GM19023 (cell line): Measurements from ENCODE around the gene C1QL2.

ENCODE experiments used
- ATAC-seq: cut with Tn5 transposase; IDR thresholded peaks from one replicate; pipeline ENCODE4 v1.9.1; 2021; ENCODE audit warnings: mild to moderate bottlenecking, moderate library complexity; ENCODE audit not compliant: unreplicated experiment

C1QL2 gene

GRCh38 chr2:119147776-119148715 lies 10.5 kb downstream of the C1QL2 start:
- ATAC-seq: no peak

DNA sequence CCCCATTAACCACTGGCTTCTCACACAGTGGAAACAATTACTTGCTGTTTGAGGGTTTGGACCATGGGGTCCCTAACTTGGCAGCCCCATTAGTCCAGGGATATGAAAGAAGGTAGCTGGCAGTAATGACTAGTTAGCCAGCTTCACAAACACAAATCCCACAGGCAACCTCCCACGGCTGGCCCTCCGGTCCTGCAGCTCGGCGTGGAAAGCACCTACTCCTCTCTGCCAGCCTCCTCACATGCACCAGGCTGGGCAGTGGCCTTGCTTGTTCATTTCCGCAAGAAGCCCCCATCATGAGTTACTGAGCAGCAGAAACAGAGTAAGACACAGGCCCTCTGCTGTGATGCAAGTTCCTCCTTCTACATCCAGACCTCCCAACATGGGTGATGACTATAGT lies 13.7 kb downstream of the C1QL2 start:
- ATAC-seq: no peak

DNA sequence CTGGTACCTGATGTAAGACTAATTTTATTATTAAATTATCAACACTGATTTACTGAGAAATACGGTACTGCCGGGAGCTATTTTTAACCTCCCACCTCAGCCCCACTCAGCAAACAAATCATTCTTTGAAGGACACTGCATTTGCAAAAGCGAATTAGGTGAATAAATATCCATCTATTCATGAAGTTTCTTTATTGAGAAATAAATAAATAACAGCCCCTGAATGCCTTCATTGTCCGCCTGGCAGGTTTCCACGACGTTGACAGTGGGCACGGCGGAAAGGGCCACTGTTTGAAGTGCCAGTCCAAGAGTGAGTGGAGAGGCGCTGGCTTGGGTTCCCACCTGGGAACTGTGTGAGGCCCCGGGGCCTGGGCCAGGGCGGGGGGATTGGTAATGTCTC lies 15.7 kb downstream of the C1QL2 start:
- no peak for ATAC-seq

DNA sequence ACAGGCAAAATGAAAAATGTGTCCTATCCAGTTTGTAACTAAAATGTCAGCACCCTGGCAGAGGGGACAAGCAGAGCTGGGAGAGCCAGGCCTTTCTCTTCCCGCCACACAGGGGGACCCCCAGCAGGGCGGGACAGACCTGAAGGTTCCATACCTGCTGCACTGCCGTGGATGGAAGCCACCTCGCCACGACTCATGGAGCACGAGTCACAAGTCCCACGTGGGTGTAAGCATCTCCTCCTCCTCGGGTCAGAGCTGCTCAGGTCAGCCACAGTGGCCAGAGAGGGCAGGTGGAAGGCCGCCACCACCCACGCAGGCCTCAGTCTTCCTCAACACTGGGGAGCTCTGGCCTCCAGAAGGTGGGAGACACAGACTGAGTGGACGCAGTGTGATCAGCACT lies 21.0 kb downstream of the C1QL2 start:
- ATAC-seq: no peak

GRCh38 chr2:119136872-119137271 lies 21.7 kb downstream of the C1QL2 start:
- no peak for ATAC-seq

DNA sequence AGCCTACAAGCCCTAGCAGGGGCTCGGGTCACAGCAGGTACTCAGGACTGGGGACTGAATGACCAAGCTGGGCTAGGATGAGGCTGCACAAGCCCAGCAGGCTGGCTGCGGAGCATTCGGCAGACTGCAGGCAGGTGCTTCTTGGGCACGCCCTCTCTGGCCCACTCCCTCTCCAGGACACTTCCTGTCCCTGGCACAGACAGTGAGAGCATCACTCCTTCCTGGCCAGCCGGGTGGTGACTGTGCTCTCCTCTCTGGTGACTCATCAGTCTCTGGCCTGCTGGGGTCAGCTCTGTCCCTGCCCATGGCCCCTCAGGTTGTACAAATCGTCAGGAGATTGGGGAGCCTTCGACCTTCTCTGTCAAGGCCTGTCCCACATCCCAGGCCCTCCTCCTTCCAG lies 22.5 kb downstream of the C1QL2 start:
- no peak for ATAC-seq

DNA sequence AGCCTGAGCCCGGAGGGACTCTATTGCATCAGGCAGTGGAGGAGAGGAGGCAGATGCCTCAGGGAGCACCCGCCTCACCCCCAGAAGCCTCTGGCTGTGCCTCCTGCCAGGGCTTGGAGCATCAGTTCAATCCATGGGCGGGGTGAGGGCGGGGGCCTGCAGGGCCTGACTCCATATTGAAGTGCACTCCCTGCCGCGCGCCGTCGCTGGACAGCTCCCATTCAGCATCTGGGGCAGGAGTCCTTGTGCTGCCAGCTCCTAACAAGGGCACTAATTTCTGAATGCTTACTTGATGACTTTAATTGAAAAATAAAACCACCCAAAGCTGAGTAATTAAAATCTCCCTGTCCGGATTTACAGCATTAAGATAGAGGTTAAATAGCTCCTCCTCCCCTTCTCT lies 23.8 kb downstream of the C1QL2 start:
- no peak for ATAC-seq

DNA sequence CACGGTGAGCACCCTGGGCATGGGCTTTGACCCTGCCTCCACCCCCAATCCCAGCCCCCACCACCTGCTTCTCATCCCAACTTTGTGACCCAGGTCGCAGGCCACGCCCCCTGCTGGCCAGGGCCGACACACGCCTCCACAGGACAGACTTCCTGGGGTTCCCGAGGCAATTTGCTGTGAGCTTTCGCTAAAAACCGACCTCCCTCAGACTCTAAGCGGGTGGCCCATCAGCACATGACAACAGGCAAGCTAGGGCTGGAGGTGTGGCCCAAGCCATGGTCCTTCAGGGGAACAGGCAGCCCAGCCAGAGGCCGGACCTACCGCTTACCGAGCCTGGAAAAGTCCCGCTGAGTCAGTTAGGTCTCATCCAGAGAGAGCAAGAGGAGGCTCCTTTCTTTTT lies 31.9 kb downstream of the C1QL2 start:
- ATAC-seq: no peak

DNA sequence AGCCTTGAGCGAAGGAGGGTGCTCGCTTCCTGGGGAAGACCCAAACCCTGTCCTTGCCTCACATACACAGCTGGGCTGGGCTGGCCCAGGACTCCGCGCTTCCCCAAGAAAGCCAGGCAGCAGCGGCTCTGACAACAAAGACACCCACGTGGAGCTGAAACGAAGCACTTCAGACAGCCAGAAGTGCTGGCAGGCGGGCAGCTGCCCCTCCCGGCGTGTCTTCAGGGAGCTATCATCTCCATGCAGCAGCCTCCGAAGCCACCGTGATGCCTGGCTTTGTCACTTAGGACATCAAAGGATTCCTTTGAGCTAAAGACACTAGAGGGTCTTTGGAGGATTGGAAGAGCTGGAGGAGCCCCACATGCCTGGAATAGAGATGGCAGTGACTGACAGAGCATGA lies 35.2 kb downstream of the C1QL2 start:
- ATAC-seq: no peak

DNA sequence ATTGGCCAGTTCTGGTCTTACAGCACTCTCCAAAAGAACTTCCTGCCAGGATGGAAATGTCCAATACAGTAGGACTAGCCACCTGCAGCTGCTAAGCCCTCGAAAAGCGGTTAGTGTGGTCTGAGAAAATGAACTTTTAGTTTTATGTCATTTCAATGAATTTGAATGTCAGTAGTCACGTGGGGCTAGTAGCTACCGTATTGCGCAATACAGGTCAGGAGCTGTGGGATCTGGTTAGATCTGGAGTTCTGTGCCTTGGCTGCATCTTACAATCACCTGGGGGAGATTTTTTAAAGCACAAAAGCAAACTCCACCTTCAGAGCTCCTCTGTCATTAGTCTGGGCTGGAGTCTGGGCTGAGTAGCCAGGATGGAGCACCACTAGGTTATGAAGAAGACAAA lies 35.9 kb downstream of the C1QL2 start:
- no peak for ATAC-seq

GRCh38 chr2:119119999-119120756 lies 38.4 kb downstream of the C1QL2 start:
- ATAC-seq: no peak

GRCh38 chr2:119119076-119119785 lies 39.3 kb downstream of the C1QL2 start:
- ATAC-seq: no peak

DNA sequence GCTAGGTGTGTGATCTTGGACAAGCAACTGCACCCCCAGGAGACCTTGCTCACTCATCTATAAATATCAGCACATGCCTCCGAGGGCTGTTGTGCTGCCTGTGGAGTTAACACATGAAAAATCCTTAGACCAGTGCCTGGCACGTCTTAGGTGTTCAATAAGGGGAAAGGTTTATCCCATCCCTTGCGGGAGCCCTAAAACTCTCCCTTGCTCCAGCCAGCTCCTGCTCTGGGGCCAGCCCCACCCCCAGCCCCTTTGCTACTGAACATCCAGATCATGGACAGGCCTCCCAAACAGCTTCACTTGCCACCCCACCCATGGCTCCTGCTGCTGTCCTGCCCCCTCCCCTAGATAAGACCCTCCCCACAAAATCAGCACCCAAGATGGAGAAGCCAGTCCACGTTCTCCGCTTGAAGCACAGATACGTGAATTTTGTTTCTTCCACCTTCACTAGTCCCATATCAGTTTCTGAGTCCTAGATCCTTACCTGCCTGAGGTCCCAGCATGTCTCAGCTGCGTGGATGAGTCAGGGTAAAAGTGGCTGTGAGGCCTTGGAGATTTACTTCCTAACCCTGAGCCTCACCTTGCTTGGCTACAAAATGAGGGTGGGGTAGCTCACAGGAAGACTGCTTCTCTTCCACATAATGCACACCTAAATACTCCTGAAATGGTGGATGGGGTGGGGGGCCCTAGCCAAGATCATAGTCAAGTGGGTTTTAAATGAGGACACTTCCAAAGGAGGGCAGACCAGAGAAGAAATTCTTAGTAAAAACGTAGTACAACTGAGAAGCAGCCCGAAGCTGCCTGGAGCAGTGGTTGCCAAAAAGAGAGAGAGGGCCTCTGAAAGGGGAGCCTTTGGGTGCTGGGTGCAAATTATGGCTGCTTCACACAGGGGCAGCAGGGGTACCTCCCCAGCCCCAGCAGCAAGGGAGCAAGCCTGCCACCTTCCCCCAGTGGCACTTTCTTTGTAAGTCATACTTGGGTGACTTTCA lies 40.4 kb downstream of the C1QL2 start:
- no peak for ATAC-seq

DNA sequence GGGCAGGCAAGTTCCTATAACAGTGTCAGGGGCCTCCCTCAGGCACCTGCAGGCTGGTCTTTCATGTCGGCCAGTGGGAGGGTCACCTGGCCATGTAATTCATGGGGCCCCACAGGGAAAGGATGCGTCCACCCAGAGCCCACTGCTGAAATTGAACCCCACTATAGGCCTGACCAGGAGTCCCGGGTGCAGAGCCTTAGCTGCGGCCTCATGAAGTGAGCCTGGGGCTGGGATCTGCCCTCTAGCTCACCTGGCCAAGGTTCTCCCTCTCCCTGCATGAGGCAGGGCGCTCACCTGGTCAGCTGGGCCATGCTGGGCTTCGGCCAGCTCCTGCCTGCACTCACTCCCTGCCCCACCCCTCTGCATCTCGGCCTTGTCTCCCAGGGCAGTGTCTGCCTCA lies 41.1 kb downstream of the C1QL2 start:
- no peak for ATAC-seq

- no peak for ATAC-seq
These were observed 41.9 kb downstream of the C1QL2 start for GRCh38 chr2:119116411-119117295.

GRCh38 chr2:119114266-119114665 lies 44.3 kb downstream of the C1QL2 start:
- no peak for ATAC-seq

- ATAC-seq: no peak
These were observed 45.1 kb downstream of the C1QL2 start for GRCh38 chr2:119113489-119113770.

DNA sequence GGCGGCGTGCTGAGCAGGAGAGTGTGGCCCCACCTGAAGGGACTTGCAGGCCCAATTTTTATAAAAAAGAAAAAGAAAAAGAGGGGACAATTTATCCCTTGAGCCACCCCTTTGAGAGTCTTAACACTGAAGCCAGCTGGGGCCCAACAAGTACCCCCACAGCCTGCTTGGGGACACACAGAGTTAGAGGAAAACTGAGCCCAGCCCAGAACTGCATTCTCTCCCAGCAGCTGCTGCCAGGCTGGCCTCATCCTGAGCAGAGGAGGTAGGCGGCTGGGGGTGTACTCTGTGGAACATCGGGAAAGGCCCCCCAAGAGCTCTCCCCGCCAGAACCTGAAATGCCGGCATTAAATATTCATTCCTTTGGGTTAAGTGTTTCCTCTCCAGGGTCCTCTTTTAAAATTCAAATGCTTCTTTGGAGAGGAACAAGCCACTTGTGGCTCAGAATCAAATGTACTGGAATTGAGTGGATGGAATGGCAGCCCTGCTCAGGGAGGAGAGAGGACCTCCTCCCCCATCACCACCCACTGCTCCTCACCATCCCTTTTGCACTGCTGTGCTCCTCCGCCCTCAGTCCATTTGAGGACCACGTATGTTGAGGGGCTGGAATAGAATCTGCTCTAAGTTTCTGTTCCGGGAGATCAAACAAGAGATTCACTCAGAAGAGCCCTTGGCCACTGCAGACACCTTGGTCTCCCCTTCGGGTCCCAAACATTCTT lies 45.6 kb downstream of the C1QL2 start:
- no peak for ATAC-seq

- no peak for ATAC-seq
These were observed 46.3 kb downstream of the C1QL2 start for GRCh38 chr2:119112230-119112629.
